Measurements from ENCODE around the gene SAMM50.
A peak's percentile ranks its signal among the peaks of the same experiment; 100 is the strongest.

Gene SAMM50

GRCh38 chr22:43996981-43997265 lies 41.7 kb downstream of the SAMM50 start:
- Histone ChIP-seq H3K9me3 (ENCODE audit: low read length) (no peaks in the 10 kb centered on the region), H4K20me1 (ENCODE audit: insufficient read depth, low read length) (no peaks in the 10 kb centered on the region), H3K79me2 (ENCODE audit: insufficient read depth, low read length) (no peaks in the 10 kb centered on the region), H3K4me1 (ENCODE audit: insufficient read depth, low read length, severe bottlenecking) (peaks cover 28% of the 10 kb centered on the region), H3K4me2 (ENCODE audit: low read length) (peak overlapping the region; percentile 78; the same call in 1 of the 2 replicates), H2AFZ (ENCODE audit: low read length) (no peak overlapping the region), H3K4me3 (ENCODE audit: low read depth, low read length, poor library complexity, severe bottlenecking) (no peak overlapping the region), H3K36me3 (ENCODE audit: insufficient read depth, low read length) (peaks cover 48% of the 10 kb centered on the region), H3K27ac (ENCODE audit: low read depth, low read length, poor library complexity, severe bottlenecking) (no peak overlapping the region), H3F3A (ENCODE audit: insufficient read depth, low read length) (no peaks in the 10 kb centered on the region), H3K27me3 (ENCODE audit: insufficient read depth, low read length) (no peaks in the 10 kb centered on the region), H3K9ac (ENCODE audit: low read length) (no peak overlapping the region), H3K9me2 (ENCODE audit: low read depth, low read length) (no peaks in the 10 kb centered on the region)
- TF ChIP-seq EZH2 (IDR thresholded peaks at IDR 0.05; ENCODE audit: borderline replicate concordance, low read length) (no peak), CTCF (IDR thresholded peaks at IDR 0.05; ENCODE audit: low read length) (peak; percentile 11; the same call in 1 of the 2 replicates)

GRCh38 chr22:43998679-43999264 lies 43.5 kb downstream of the SAMM50 start:
- H3K4me1 ChIP-seq (ENCODE audit: insufficient read depth, low read length, severe bottlenecking) = peaks cover 22% of the 10 kb centered on the region

GRCh38 chr22:43999378-43999777 lies 44.1 kb downstream of the SAMM50 start:
- no peaks in the 10 kb centered on the region for H3K9me2 ChIP-seq (ENCODE audit: low read depth, low read length)
- H3K9me3 ChIP-seq (ENCODE audit: low read length) = no peaks in the 10 kb centered on the region
- no peaks in the 10 kb centered on the region for H3K79me2 ChIP-seq (ENCODE audit: insufficient read depth, low read length)
- H3K4me1 ChIP-seq (ENCODE audit: insufficient read depth, low read length, severe bottlenecking) = peaks cover 22% of the 10 kb centered on the region
- no peaks in the 10 kb centered on the region for H3F3A ChIP-seq (ENCODE audit: insufficient read depth, low read length)
- no peaks in the 10 kb centered on the region for H3K27me3 ChIP-seq (ENCODE audit: insufficient read depth, low read length)
- H3K36me3 ChIP-seq (ENCODE audit: insufficient read depth, low read length) = peaks cover 29% of the 10 kb centered on the region
- no peak overlapping the region for H3K4me3 ChIP-seq (ENCODE audit: low read depth, low read length, poor library complexity, severe bottlenecking)
- H4K20me1 ChIP-seq (ENCODE audit: insufficient read depth, low read length) = no peaks in the 10 kb centered on the region
- H2AFZ ChIP-seq (ENCODE audit: low read length) = no peak overlapping the region
- H3K4me2 ChIP-seq (ENCODE audit: low read length) = no peak overlapping the region
- TF ChIP-seq EZH2 (IDR thresholded peaks at IDR 0.05; ENCODE audit: borderline replicate concordance, low read length) (no peak), CTCF (IDR thresholded peaks at IDR 0.05; ENCODE audit: low read length) (no peak)
- H3K9ac ChIP-seq (ENCODE audit: low read length) = no peak overlapping the region
- H3K27ac ChIP-seq (ENCODE audit: low read depth, low read length, poor library complexity, severe bottlenecking) = no peak overlapping the region

More at GRCh38 chr22:43998679-43999264, 43.5 kb downstream of the SAMM50 start:
- Histone ChIP-seq H3K27me3 (ENCODE audit: insufficient read depth, low read length) (no peaks in the 10 kb centered on the region), H3K4me3 (ENCODE audit: low read depth, low read length, poor library complexity, severe bottlenecking) (no peak overlapping the region), H3K36me3 (ENCODE audit: insufficient read depth, low read length) (peaks cover 32% of the 10 kb centered on the region), H3F3A (ENCODE audit: insufficient read depth, low read length) (no peaks in the 10 kb centered on the region), H4K20me1 (ENCODE audit: insufficient read depth, low read length) (no peaks in the 10 kb centered on the region), H2AFZ (ENCODE audit: low read length) (no peak overlapping the region), H3K4me2 (ENCODE audit: low read length) (no peak overlapping the region), H3K9me3 (ENCODE audit: low read length) (no peaks in the 10 kb centered on the region), H3K27ac (ENCODE audit: low read depth, low read length, poor library complexity, severe bottlenecking) (no peak overlapping the region), H3K79me2 (ENCODE audit: insufficient read depth, low read length) (no peaks in the 10 kb centered on the region), H3K9me2 (ENCODE audit: low read depth, low read length) (no peaks in the 10 kb centered on the region), H3K9ac (ENCODE audit: low read length) (no peak overlapping the region)
- TF ChIP-seq EZH2 (IDR thresholded peaks at IDR 0.05; ENCODE audit: borderline replicate concordance, low read length) = no peak
- TF ChIP-seq CTCF (IDR thresholded peaks at IDR 0.05; ENCODE audit: low read length) = no peak

Data from OCI-LY1 (cell line).